HepG2 (cell line): ENCODE data around the gene CIAPIN1. TPM values are rescaled to one million over a fixed set of nuclear protein-coding genes. Genes with fewer than 3 reads are reported as not detected.

Experiments used
- ATAC-seq: fragments of 200-7000 bp; cut with Tn5 transposase; 3 replicates; pipeline ENCODE4 v1.9.1; 2020; ENCODE audit warnings: mild to moderate bottlenecking, moderate library complexity
- BruUV-seq: library from RNA; stranded (reverse); fragments of 400-500 nt; replicated peaks from 2 replicates; lab custom pipeline; 2021; lab: Mats Ljungman, UMichigan
- CTCF ChIA-PET: fragments of 300-600 bp; formaldehyde crosslinking; extraction: SDS; loops from one replicate; lab custom pipeline; 2021; ENCODE audit warnings: low total read pairs, inconsistent platforms, low intra/inter-chr PET ratio; lab: Yijun Ruan, JAX
- POLR2A ChIA-PET: fragments of 350-600 bp; sonication (Branson Sonifier 250); formaldehyde crosslinking; loops from one replicate; lab custom pipeline; 2020; ENCODE audit warnings: antibody characterized with exemption, inconsistent platforms; lab: Yijun Ruan, JAX
- DNase-seq: peaks from one replicate; pipeline ENCODE4 v3.0.0-alpha.2; 2015; ENCODE audit warnings: low spot score
- FAIRE-seq: peaks from 3 replicates; lab custom pipeline; 2011; peaks lifted over from hg19 to GRCh38; lab: Jason Lieb, UNC
- H2AFZ ChIP-seq: one replicate; pipeline ENCODE4 v1.6.1; 2011; ENCODE audit warnings: low read length, inconsistent platforms
- H3K27ac ChIP-seq: fragments of 300-600 bp; 3 replicates; pipeline ENCODE4 v1.8.0; 2011; ENCODE audit warnings: mixed run types, mild to moderate bottlenecking, mixed read lengths, low read length, inconsistent platforms; ENCODE audit not compliant: insufficient read depth; ENCODE audit errors: extremely low read length
- H3K27me3 ChIP-seq, 2 experiments: fragments of 200-600 bp in 1 of 2; 2 replicates in 1 of 2; 3 replicates in 1 of 2; pipeline versions ENCODE4 v1.6.0 to v1.8.0; 2011; ENCODE audit warnings: low read length in 2 of 2, mild to moderate bottlenecking in 2 of 2, moderate library complexity in 2 of 2, inconsistent platforms in 1 of 2; ENCODE audit not compliant: insufficient read depth in 2 of 2, control insufficient read depth in 1 of 2
- H3K36me3 ChIP-seq, 2 experiments: fragments of 200-600 bp in 1 of 2; replicated peaks in 1 of 2; 2 replicates in 1 of 2; 3 replicates in 1 of 2; pipeline versions ENCODE4 v1.5.1 to v1.8.0; 2011; ENCODE audit warnings: low read length in 2 of 2, inconsistent platforms in 1 of 2; ENCODE audit not compliant: insufficient read depth in 2 of 2, control insufficient read depth in 1 of 2
- H3K4me1 ChIP-seq: 2 replicates; pipeline ENCODE4 v1.5.1; 2012; ENCODE audit warnings: low read length, inconsistent platforms; ENCODE audit not compliant: insufficient read depth
- H3K4me2 ChIP-seq: 2 replicates; pipeline ENCODE4 v1.6.0; 2011; ENCODE audit warnings: low read depth, low read length, inconsistent platforms
- H3K4me3 ChIP-seq, 3 experiments: fragments of 200-600 bp in 1 of 3; sonication (generic), shearing (Covaris generic) in 1 of 3; replicated peaks in 1 of 3; 2 replicates each; pipeline ENCODE4 v1.5.1; 2011 to 2016; ENCODE audit warnings: low read length in 3 of 3, inconsistent platforms in 2 of 3, low read depth in 2 of 3, mild to moderate bottlenecking in 2 of 3, control low read depth in 1 of 3, mixed read lengths in 1 of 3; ENCODE audit not compliant: insufficient read depth in 1 of 3
- H3K79me2 ChIP-seq: one replicate; pipeline ENCODE4 v1.6.1; 2011; ENCODE audit warnings: low read length, inconsistent platforms; ENCODE audit not compliant: insufficient read depth
- H3K9ac ChIP-seq: 2 replicates; pipeline ENCODE4 v1.6.0; 2011; ENCODE audit warnings: mild to moderate bottlenecking, low read depth, low read length, inconsistent platforms; ENCODE audit not compliant: insufficient read depth
- H3K9me3 ChIP-seq: 2 replicates; pipeline ENCODE4 v1.5.1; 2012; ENCODE audit warnings: mild to moderate bottlenecking, low read length
- H4K20me1 ChIP-seq: 2 replicates; pipeline ENCODE4 v1.6.0; 2011; ENCODE audit warnings: inconsistent platforms, mild to moderate bottlenecking, low read length, moderate library complexity; ENCODE audit not compliant: insufficient read depth
- MAFF ChIP-seq: IDR thresholded peaks from 2 replicates; pipeline ENCODE4 v1.6.1; 2011; ENCODE audit warnings: low read depth, low read length, improper control_type of control experiment
- MYC ChIP-seq: sonication (generic); formaldehyde crosslinking; IDR thresholded peaks from 2 replicates; pipeline ENCODE4 v1.9.0; 2021; ENCODE audit warnings: missing genetic modification reagents, borderline replicate concordance
- NFKB2 ChIP-seq: sonication (generic); formaldehyde crosslinking; IDR thresholded peaks from 2 replicates; pipeline ENCODE4 v1.4.0; 2020; ENCODE audit warnings: missing genetic modification reagents, borderline replicate concordance
- NR1H2 ChIP-seq: sonication (generic); formaldehyde crosslinking; IDR thresholded peaks from 2 replicates; pipeline ENCODE4 v1.8.1; 2022; ENCODE audit warnings: low read depth, missing genetic modification reagents, borderline replicate concordance
- PRPF4 ChIP-seq: fragments of 200-400 bp; formaldehyde crosslinking; IDR thresholded peaks from 2 replicates; pipeline ENCODE4 v1.6.1; 2016; ENCODE audit warnings: low read length, low read depth; ENCODE audit not compliant: poor library complexity, severe bottlenecking
- WGBS: methylation state at CpG from one replicate; pipeline ENCODE4 v1.1.6; 2017; ENCODE audit warnings: low lambda C conversion rate; 5-methylcytosine and 5-hydroxymethylcytosine counted together
- in situ Hi-C: cut with HindIII; loops from 2 replicates; pipeline ENCODE4 v1.10.0; 2017; ENCODE audit warnings: low pct_unique_long_range_greater_than_20kb; ENCODE audit not compliant: extremely low pct_ligation_motif_present
- intact Hi-C: fragments of 100-400 bp; cut with micrococcal nuclease; formaldehyde crosslinking; loops from one replicate; pipeline ENCODE4 v1.10.0; 2022; ENCODE audit not compliant: unreplicated experiment
- polyA plus RNA-seq, 8 experiments: library from polyadenylated mRNA; depleted of rRNA in 3 of 8; stranded (reverse) in 7 of 8; unstranded in 1 of 8; fragments of >200 nt; fragmentation: Illumina TruSeq in 4 of 8; extraction: Trizol in 4 of 8; gene quantifications; 2 replicates each; pipeline versions ENCODE4 v1.2.1 to v1.2.3, GENCODE V29; 2011 to 2016; ENCODE audit warnings: low read depth in 4 of 8, missing spikeins in 1 of 8, mixed read lengths in 1 of 8; ENCODE audit not compliant: insufficient read depth in 1 of 8
- total RNA-seq, 5 experiments: library from RNA; depleted of rRNA; stranded (reverse); fragments of >200 nt; fragmentation: Illumina TruSeq; extraction: Trizol; gene quantifications; 2 replicates each; pipeline ENCODE4 v1.2.3, GENCODE V29; 2016; ENCODE audit warnings: low read depth in 1 of 5
- TF ChIP-seq, protein P1 (sequence below): sonication (generic); formaldehyde crosslinking; IDR thresholded peaks from 2 replicates; pipeline ENCODE4 v1.4.0; 2020; ENCODE audit warnings: mild to moderate bottlenecking, missing genetic modification reagents
- TF ChIP-seq, protein P2 (sequence below): sonication (generic); formaldehyde crosslinking; IDR thresholded peaks from 2 replicates; pipeline ENCODE4 v1.8.1; 2022; ENCODE audit warnings: low read depth, mild to moderate bottlenecking, missing genetic modification reagents

The CIAPIN1 gene
- total and polyA plus RNA-seq, 2 of the 13 experiments (the other 11 are each of a cell fraction or from before 2014, with no cell fraction given) = 69.3 to 89.7 TPM

GRCh38 chr16:57390636-57391295, 56.4 kb downstream of the CIAPIN1 start:
- DNase-seq (no peak), FAIRE-seq (no peak)
- no peaks in the 10 kb centered on the region for H4K20me1 ChIP-seq
- H3K4me1 ChIP-seq = peaks cover 32% of the 10 kb centered on the region; the same call in 1 of the 2 replicates
- H3K9ac ChIP-seq = no peak overlapping the region
- no peak overlapping the region for H3K4me2 ChIP-seq
- intact Hi-C loops (no loop called here), in situ Hi-C loops (no loop called here)
- no TSS peak for BruUV-seq
- H3K79me2 ChIP-seq = no peaks in the 10 kb centered on the region
- 62% methylated on average over 4 of the region's 5 CpGs for WGBS
- peaks cover 4 to 12% of the 10 kb centered on the region in 2 experiments; a peak in 4 of 5 replicates for H3K27me3 ChIP-seq
- H3K27ac ChIP-seq = no peak overlapping the region
- H2AFZ ChIP-seq = no peak overlapping the region
- TF ChIP-seq, protein P1, sequence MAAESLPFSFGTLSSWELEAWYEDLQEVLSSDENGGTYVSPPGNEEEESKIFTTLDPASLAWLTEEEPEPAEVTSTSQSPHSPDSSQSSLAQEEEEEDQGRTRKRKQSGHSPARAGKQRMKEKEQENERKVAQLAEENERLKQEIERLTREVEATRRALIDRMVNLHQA (CRISPR knock-in tag) = no peak
- TF ChIP-seq NFKB2 (CRISPR knock-in tag) = no peak
- no peak for TF ChIP-seq PRPF4
- TF ChIP-seq, protein P2, sequence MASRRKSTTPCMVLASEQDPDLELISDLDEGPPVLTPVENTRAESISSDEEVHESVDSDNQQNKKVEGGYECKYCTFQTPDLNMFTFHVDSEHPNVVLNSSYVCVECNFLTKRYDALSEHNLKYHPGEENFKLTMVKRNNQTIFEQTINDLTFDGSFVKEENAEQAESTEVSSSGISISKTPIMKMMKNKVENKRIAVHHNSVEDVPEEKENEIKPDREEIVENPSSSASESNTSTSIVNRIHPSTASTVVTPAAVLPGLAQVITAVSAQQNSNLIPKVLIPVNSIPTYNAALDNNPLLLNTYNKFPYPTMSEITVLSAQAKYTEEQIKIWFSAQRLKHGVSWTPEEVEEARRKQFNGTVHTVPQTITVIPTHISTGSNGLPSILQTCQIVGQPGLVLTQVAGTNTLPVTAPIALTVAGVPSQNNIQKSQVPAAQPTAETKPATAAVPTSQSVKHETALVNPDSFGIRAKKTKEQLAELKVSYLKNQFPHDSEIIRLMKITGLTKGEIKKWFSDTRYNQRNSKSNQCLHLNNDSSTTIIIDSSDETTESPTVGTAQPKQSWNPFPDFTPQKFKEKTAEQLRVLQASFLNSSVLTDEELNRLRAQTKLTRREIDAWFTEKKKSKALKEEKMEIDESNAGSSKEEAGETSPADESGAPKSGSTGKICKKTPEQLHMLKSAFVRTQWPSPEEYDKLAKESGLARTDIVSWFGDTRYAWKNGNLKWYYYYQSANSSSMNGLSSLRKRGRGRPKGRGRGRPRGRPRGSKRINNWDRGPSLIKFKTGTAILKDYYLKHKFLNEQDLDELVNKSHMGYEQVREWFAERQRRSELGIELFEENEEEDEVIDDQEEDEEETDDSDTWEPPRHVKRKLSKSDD (CRISPR knock-in tag) = no peak
- TF ChIP-seq NR1H2 (CRISPR knock-in tag) = no peak
- no peak for TF ChIP-seq MAFF
- TF ChIP-seq MYC = no peak
- TF ChIP-seq, all 625 proteins: peak for 0
- POLR2A ChIA-PET = interaction anchor here (3.0 kb wide), 1 partner anchor 18 kb away, joined by 9 read pairs; the partner anchor contains the start of gene CX3CL1
- no peaks in the 10 kb centered on the region for H3K9me3 ChIP-seq
- CTCF ChIA-PET = no interaction called here
- H3K4me3 ChIP-seq = no peak overlapping the region
- no peaks in the 10 kb centered on the region for H3K36me3 ChIP-seq
- no peak for ATAC-seq
